ENCODE data around the gene NBPF1.
"Not testable (repeated sequence)": the region's sequence is repeated elsewhere in the genome, so short reads cannot be mapped to it uniquely, and the experiment has no call there.

DNA sequence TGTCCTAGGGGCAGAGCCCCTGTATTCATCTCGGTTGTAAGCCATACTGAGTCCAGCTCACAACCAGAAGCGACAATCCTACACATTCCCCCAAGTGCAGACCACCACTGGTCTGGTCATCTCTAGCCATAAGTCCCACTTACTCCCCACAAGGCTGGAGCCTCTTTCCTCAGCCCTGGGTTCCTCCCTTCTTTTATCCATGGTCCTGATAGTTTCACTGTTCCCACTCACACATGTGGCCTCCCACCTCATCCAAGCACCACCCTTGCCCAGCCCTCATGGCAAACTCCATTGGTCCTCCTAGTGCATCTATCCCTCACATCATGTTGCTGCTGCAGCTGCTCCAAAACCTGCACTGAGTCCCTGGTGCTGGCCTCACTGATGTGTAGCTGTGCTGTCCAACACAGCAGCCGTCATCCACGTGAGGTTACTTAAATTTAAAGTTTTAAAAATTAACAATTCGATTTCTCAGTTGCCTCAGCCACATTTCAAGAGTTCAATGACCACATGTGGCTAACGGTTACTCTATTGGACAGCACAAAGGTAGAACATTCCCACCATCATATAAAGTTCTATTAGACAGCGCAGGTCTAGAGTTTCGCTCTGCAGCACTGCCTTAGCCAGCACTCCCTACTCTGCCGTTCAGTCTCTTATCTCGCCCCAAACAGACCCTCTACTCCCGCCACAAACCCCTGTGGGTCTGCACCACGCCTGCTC lies 30.3 kb upstream of the NBPF1 start:
- TF ChIP-seq POLR2AphosphoS5, POLR2A (IDR thresholded peaks at IDR 0.05): not testable (repeated sequence)
- TF ChIP-seq, protein P1, sequence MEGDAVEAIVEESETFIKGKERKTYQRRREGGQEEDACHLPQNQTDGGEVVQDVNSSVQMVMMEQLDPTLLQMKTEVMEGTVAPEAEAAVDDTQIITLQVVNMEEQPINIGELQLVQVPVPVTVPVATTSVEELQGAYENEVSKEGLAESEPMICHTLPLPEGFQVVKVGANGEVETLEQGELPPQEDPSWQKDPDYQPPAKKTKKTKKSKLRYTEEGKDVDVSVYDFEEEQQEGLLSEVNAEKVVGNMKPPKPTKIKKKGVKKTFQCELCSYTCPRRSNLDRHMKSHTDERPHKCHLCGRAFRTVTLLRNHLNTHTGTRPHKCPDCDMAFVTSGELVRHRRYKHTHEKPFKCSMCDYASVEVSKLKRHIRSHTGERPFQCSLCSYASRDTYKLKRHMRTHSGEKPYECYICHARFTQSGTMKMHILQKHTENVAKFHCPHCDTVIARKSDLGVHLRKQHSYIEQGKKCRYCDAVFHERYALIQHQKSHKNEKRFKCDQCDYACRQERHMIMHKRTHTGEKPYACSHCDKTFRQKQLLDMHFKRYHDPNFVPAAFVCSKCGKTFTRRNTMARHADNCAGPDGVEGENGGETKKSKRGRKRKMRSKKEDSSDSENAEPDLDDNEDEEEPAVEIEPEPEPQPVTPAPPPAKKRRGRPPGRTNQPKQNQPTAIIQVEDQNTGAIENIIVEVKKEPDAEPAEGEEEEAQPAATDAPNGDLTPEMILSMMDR (IDR thresholded peaks at IDR 0.05), result not testable (repeated sequence)
